ENCODE measurements around the gene GREB1L.

DNA sequence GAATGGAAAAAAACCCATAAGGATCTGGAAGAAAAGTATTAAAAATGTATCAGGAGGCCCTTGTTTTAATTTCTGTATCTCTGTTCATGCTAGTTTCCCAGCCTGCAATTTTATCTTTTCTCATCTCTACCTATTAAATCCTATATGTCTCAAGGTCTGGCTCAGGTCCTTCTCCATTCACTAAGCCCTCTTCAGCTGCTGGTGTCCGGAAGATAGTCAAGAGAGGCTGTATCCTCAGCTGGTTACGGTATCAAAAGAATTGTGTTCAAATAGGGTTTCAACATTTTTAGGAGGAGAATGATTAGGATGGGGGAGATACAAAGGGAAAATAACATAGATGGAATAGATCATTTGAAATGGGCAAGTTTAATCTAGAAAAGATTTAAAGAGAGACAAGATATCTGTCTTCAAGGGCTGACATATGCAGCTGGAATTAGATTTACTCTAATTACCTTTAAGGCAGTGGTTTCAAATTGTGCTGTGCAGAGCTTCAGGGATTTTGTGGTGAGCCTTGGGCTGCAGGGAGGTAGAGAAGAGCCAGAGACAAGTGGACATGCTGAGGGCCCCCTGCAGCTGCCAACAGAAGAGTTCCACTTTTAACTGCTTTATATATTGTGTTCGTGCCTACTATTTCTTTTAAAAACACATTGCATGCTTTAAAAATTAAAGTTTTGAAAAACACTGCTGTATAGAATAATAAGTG is 24.1 kb downstream of the GREB1L start:
- TF ChIP-seq, protein P1, sequence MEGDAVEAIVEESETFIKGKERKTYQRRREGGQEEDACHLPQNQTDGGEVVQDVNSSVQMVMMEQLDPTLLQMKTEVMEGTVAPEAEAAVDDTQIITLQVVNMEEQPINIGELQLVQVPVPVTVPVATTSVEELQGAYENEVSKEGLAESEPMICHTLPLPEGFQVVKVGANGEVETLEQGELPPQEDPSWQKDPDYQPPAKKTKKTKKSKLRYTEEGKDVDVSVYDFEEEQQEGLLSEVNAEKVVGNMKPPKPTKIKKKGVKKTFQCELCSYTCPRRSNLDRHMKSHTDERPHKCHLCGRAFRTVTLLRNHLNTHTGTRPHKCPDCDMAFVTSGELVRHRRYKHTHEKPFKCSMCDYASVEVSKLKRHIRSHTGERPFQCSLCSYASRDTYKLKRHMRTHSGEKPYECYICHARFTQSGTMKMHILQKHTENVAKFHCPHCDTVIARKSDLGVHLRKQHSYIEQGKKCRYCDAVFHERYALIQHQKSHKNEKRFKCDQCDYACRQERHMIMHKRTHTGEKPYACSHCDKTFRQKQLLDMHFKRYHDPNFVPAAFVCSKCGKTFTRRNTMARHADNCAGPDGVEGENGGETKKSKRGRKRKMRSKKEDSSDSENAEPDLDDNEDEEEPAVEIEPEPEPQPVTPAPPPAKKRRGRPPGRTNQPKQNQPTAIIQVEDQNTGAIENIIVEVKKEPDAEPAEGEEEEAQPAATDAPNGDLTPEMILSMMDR (conservative IDR thresholded peaks at IDR 0.05 in 1 of 2, IDR thresholded peaks at IDR 0.05 in 1 of 2; ENCODE audit: low read depth in 1 of 2, low read length in 2 of 2) = no peak
- TF ChIP-seq EZH2 (IDR thresholded peaks at IDR 0.05; ENCODE audit: low read length, missing control alignments) = no peak

All from fibroblast of lung (primary cell).